ENCODE measurements around the gene VPS4B. TPM values are rescaled to one million over a fixed set of nuclear protein-coding genes. Genes with fewer than 3 reads are reported as not detected.

The VPS4B gene
- total and polyA plus RNA-seq, 2 of the 8 experiments (the other 6 are each of a cell fraction or from before 2014, with no cell fraction given): 7.2 to 45.3 TPM

DNA sequence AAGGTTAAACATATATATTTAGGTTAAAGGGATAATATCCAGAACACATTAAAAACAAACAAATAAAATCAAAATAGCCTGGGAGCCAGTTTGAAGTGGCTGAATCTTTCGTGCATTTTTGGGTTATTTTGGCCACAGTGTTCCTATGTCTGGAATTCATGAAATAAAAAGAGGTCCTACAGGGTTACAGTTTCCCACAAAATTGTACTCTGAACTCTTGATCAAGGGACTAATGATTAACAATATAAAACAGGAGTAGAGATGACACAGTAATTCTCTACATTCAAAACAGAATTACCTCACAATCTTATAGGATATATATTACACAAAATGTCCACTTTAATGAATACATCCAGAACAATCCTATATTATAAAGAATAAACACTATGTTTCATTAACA lies 24.9 kb downstream of the VPS4B start:
- H2BK5ac ChIP-seq (ENCODE audit: low read depth, low read length): no peak overlapping the region
- no peaks in the 10 kb centered on the region for H4K20me1 ChIP-seq (replicated peaks in 1 of 2; ENCODE audit: control insufficient read depth in 1 of 2, insufficient read depth in 2 of 2, low read length in 2 of 2)
- no peaks in the 10 kb centered on the region for H3K23me2 ChIP-seq (ENCODE audit: low read depth, low read length)
- H3K4me2 ChIP-seq (ENCODE audit: insufficient read depth in 1 of 2, low read depth in 2 of 2, low read length in 2 of 2): no peak overlapping the region
- DNase-seq (ENCODE audit: low read depth in 1 of 2, low spot score in 2 of 2): no peak
- H3K56ac ChIP-seq (replicated peaks; ENCODE audit: insufficient read length, low read depth, low read length): no peak overlapping the region
- H3K14ac ChIP-seq (ENCODE audit: insufficient read length): no peak overlapping the region
- H2BK20ac ChIP-seq (ENCODE audit: low read length): no peak overlapping the region
- no peaks in the 10 kb centered on the region for H3K79me1 ChIP-seq (ENCODE audit: low read depth, low read length)
- ChIA-PET POLR2A (ENCODE audit: partially characterized antibody) (no interaction called here), CTCF (ENCODE audit: partially characterized antibody) (no interaction called here)
- no peak overlapping the region for H2AFZ ChIP-seq (ENCODE audit: low read length)
- no peak overlapping the region for H4K5ac ChIP-seq (ENCODE audit: insufficient read length, low read depth, low read length)
- WGBS, 2 experiments (ENCODE audit: extremely low coverage in 1 of 2, insufficient coverage in 1 of 2, insufficient read length in 1 of 2, insufficient replicate concordance in 2 of 2, low coverage in 1 of 2, low lambda C conversion rate in 2 of 2, missing lambda C conversion rate in 1 of 2): 81% methylated on average over 1 of the region's 1 CpG; no CpG with 5 or more reads in 1 of the 2 experiments
- H3K27me3 ChIP-seq (replicated peaks in 1 of 4; ENCODE audit: control insufficient read depth in 3 of 4, extremely low read depth in 1 of 4, insufficient read depth in 3 of 4, low read length in 3 of 4): peaks cover 0 to 1% (median 0%) of the 10 kb centered on the region in 4 experiments; a peak in 1 of 7 replicates
- no peak overlapping the region for H2AK5ac ChIP-seq (ENCODE audit: low read depth, low read length)
- no peak overlapping the region for H2BK12ac ChIP-seq (ENCODE audit: low read depth, low read length)
- H3K4ac ChIP-seq (replicated peaks; ENCODE audit: insufficient read length, low read depth, low read length): no peak overlapping the region
- no peak overlapping the region for H3K18ac ChIP-seq (ENCODE audit: extremely low read depth, low read length)
- no peak for FAIRE-seq
- H4K8ac ChIP-seq (ENCODE audit: extremely low read depth, insufficient read depth, low read length): no peak overlapping the region
- no peak overlapping the region for H2BK15ac ChIP-seq (ENCODE audit: low read length)
- H3K79me2 ChIP-seq (ENCODE audit: control insufficient read depth in 1 of 2, insufficient read depth in 2 of 2, low read length in 2 of 2): no peaks in the 10 kb centered on the region
- no peak overlapping the region for H4K91ac ChIP-seq (replicated peaks; ENCODE audit: insufficient read length, low read length)
- H3K23ac ChIP-seq (ENCODE audit: insufficient read length): no peak overlapping the region
- H3K27ac ChIP-seq (ENCODE audit: low read depth, low read length): no peak overlapping the region
- no peaks in the 10 kb centered on the region for H3K4me1 ChIP-seq (replicated peaks in 1 of 4; ENCODE audit: control insufficient read depth in 3 of 4, insufficient read depth in 4 of 4, low read length in 3 of 4)
- H2BK120ac ChIP-seq (replicated peaks; ENCODE audit: low read depth, low read length): no peak overlapping the region
- peaks cover 8 to 82% (median 33%) of the 10 kb centered on the region in 4 experiments for H3K36me3 ChIP-seq (ENCODE audit: control insufficient read depth in 2 of 4, insufficient read depth in 4 of 4, low read length in 3 of 4)
- no peak overlapping the region for H3K4me3 ChIP-seq (ENCODE audit: extremely low read depth in 1 of 4, insufficient read depth in 2 of 4, low read depth in 3 of 4, low read length in 4 of 4)
- TF ChIP-seq JUN (IDR thresholded peaks at IDR 0.05; ENCODE audit: low read depth, low read length) (no peak), CREB1 (IDR thresholded peaks at IDR 0.05) (no peak), EP300 (IDR thresholded peaks at IDR 0.05; ENCODE audit: borderline replicate concordance in 1 of 2, low read depth in 2 of 2, low read length in 2 of 2) (no peak), KDM1A (IDR thresholded peaks at IDR 0.05; ENCODE audit: borderline replicate concordance, low read length) (no peak), SP1 (IDR thresholded peaks at IDR 0.05; ENCODE audit: low read depth, low read length) (no peak)
- no peak overlapping the region for H3K9ac ChIP-seq (replicated peaks in 1 of 4; ENCODE audit: extremely low read depth in 1 of 4, low read depth in 3 of 4, low read length in 3 of 4)
- H3K9me3 ChIP-seq (ENCODE audit: insufficient read depth in 2 of 2, low read depth in 1 of 2, low read length in 1 of 2): no peaks in the 10 kb centered on the region

Measured in H1 (cell line).